SU-DHL-6 (cell line): ENCODE data around the gene XRCC2.

ENCODE experiments used
- H2AFZ ChIP-seq: fragments of 200-600 bp; sonication (generic); 2 replicates; pipeline ENCODE4 v1.6.1; 2014; ENCODE audit warnings: low read depth, mild to moderate bottlenecking, moderate library complexity, mixed read lengths, antibody characterized with exemption, low read length; ENCODE audit not compliant: severe bottlenecking
- H3F3A ChIP-seq: fragments of 200-600 bp; shearing (Covaris generic); 2 replicates; pipeline ENCODE4 v1.6.0; 2016; ENCODE audit warnings: antibody characterized with exemption, mild to moderate bottlenecking; ENCODE audit not compliant: insufficient read depth
- H3K27ac ChIP-seq: fragments of 200-600 bp; sonication (generic); 2 replicates; pipeline ENCODE4 v1.5.1; 2016; ENCODE audit warnings: low read depth, mild to moderate bottlenecking, low read length, moderate library complexity, mixed read lengths
- H3K27me3 ChIP-seq: fragments of 200-600 bp; sonication (generic), shearing (Covaris generic); 2 replicates; pipeline ENCODE4 v1.6.0; 2014; ENCODE audit warnings: mild to moderate bottlenecking, low read length
- H3K36me3 ChIP-seq: fragments of 200-600 bp; sonication (generic); 2 replicates; pipeline ENCODE4 v1.6.1; 2014; ENCODE audit warnings: mild to moderate bottlenecking, low read length, mixed read lengths
- H3K4me2 ChIP-seq: fragments of 300-600, 200-600 bp; shearing (Covaris generic), sonication (generic); 2 replicates; pipeline ENCODE4 v1.6.0; 2014; ENCODE audit warnings: low read length, low read depth, mild to moderate bottlenecking; ENCODE audit not compliant: poor library complexity, severe bottlenecking
- H3K4me3 ChIP-seq: fragments of 200-600 bp; sonication (generic); 2 replicates; pipeline ENCODE4 v1.5.1; 2014; ENCODE audit warnings: antibody characterized with exemption, low read length, mild to moderate bottlenecking, mixed read lengths; ENCODE audit not compliant: insufficient read depth, poor library complexity, severe bottlenecking
- H3K79me2 ChIP-seq: fragments of 200-600 bp; sonication (generic); 2 replicates; pipeline ENCODE4 v1.6.1; 2014; ENCODE audit warnings: mild to moderate bottlenecking, low read length, moderate library complexity; ENCODE audit not compliant: insufficient read depth
- H3K9ac ChIP-seq: fragments of 200-600 bp; sonication (generic); 2 replicates; pipeline ENCODE4 v1.7.0; 2014; ENCODE audit warnings: mild to moderate bottlenecking, low read length
- H3K9me2 ChIP-seq: fragments of 200-600 bp; sonication (generic); replicated peaks from 2 replicates; pipeline ENCODE4 v1.6.1; 2014; ENCODE audit warnings: low read length; ENCODE audit not compliant: insufficient read depth
- H3K9me3 ChIP-seq: fragments of 200-600 bp; sonication (generic); 2 replicates; pipeline ENCODE4 v1.6.1; 2014; ENCODE audit warnings: low read length, mixed read lengths; ENCODE audit not compliant: insufficient read depth
- H4K20me1 ChIP-seq: fragments of 200-600 bp; sonication (generic); 2 replicates; pipeline ENCODE4 v1.6.1; 2014; ENCODE audit warnings: low read depth, mild to moderate bottlenecking, antibody characterized with exemption, low read length, moderate library complexity, mixed read lengths
- EZH2phosphoT487 ChIP-seq: fragments of 200-600 bp; sonication (generic), shearing (Covaris generic); conservative IDR thresholded peaks from 2 replicates; pipeline ENCODE4 v1.6.1; 2018; ENCODE audit warnings: mild to moderate bottlenecking, antibody characterized with exemption, low read length, moderate library complexity, mixed read lengths
- TF ChIP-seq, protein P1 (sequence below): fragments of 200-600 bp; sonication (generic); IDR thresholded peaks from one replicate; pipeline ENCODE4 v1.5.1; 2017; ENCODE audit warnings: antibody characterized with exemption, mild to moderate bottlenecking, low read length, moderate library complexity; ENCODE audit not compliant: insufficient read depth, poor library complexity, severe bottlenecking

The XRCC2 gene

GRCh38 chr7:152637920-152638580 lies 37.9 kb downstream of the XRCC2 start:
- no peak overlapping the region for H3K4me3 ChIP-seq
- no peak overlapping the region for H3K4me2 ChIP-seq
- H4K20me1 ChIP-seq: no peaks in the 10 kb centered on the region
- H3F3A ChIP-seq: peaks cover 6% of the 10 kb centered on the region; the same call in 1 of the 2 replicates
- no peak overlapping the region for H3K9ac ChIP-seq
- H3K27me3 ChIP-seq: no peaks in the 10 kb centered on the region
- H3K9me3 ChIP-seq: no peaks in the 10 kb centered on the region
- H3K27ac ChIP-seq: no peak overlapping the region
- H3K36me3 ChIP-seq: no peaks in the 10 kb centered on the region
- no peaks in the 10 kb centered on the region for H3K79me2 ChIP-seq
- TF ChIP-seq, protein P1, sequence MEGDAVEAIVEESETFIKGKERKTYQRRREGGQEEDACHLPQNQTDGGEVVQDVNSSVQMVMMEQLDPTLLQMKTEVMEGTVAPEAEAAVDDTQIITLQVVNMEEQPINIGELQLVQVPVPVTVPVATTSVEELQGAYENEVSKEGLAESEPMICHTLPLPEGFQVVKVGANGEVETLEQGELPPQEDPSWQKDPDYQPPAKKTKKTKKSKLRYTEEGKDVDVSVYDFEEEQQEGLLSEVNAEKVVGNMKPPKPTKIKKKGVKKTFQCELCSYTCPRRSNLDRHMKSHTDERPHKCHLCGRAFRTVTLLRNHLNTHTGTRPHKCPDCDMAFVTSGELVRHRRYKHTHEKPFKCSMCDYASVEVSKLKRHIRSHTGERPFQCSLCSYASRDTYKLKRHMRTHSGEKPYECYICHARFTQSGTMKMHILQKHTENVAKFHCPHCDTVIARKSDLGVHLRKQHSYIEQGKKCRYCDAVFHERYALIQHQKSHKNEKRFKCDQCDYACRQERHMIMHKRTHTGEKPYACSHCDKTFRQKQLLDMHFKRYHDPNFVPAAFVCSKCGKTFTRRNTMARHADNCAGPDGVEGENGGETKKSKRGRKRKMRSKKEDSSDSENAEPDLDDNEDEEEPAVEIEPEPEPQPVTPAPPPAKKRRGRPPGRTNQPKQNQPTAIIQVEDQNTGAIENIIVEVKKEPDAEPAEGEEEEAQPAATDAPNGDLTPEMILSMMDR: no peak
- no peak for TF ChIP-seq EZH2phosphoT487
- H3K9me2 ChIP-seq: no peaks in the 10 kb centered on the region
- H2AFZ ChIP-seq: no peak overlapping the region

DNA sequence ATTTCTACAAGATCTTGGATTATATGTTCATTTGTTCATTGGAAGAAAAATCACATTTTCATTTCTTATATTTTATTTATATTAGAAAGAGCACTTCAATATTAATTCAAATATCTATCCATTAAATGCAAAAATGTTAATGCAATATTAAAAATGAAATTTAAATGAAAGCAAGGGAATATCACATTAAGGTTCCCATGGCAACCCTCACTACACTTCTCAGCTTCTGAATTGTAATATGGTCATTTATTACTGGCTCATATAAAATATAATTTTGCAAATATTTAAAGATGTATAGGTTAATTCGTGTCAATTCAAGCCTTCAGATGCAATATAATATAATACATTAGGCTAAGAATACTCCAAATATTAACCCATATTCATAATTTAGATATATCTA lies 38.8 kb downstream of the XRCC2 start:
- H3K9me3 ChIP-seq: no peaks in the 10 kb centered on the region
- H3K9me2 ChIP-seq: no peaks in the 10 kb centered on the region
- H4K20me1 ChIP-seq: no peaks in the 10 kb centered on the region
- H3K27me3 ChIP-seq: no peaks in the 10 kb centered on the region
- H3K4me2 ChIP-seq: no peak overlapping the region
- no peak overlapping the region for H2AFZ ChIP-seq
- H3K27ac ChIP-seq: no peak overlapping the region
- H3K4me3 ChIP-seq: no peak overlapping the region
- no peak overlapping the region for H3K9ac ChIP-seq
- no peaks in the 10 kb centered on the region for H3K36me3 ChIP-seq
- no peaks in the 10 kb centered on the region for H3K79me2 ChIP-seq
- H3F3A ChIP-seq: no peaks in the 10 kb centered on the region
- TF ChIP-seq, protein P1: no peak
- TF ChIP-seq EZH2phosphoT487: no peak

GRCh38 chr7:152636441-152636840 lies 39.5 kb downstream of the XRCC2 start:
- H2AFZ ChIP-seq: no peak overlapping the region
- H3K9me3 ChIP-seq: no peaks in the 10 kb centered on the region
- H3K4me3 ChIP-seq: no peak overlapping the region
- no peaks in the 10 kb centered on the region for H3K27me3 ChIP-seq
- H3K27ac ChIP-seq: no peak overlapping the region
- H3K4me2 ChIP-seq: no peak overlapping the region
- H3K9ac ChIP-seq: no peak overlapping the region
- TF ChIP-seq, protein P1: no peak
- TF ChIP-seq EZH2phosphoT487: no peak
- no peaks in the 10 kb centered on the region for H3F3A ChIP-seq
- H3K36me3 ChIP-seq: no peaks in the 10 kb centered on the region
- H4K20me1 ChIP-seq: no peaks in the 10 kb centered on the region
- no peaks in the 10 kb centered on the region for H3K9me2 ChIP-seq
- no peaks in the 10 kb centered on the region for H3K79me2 ChIP-seq

DNA sequence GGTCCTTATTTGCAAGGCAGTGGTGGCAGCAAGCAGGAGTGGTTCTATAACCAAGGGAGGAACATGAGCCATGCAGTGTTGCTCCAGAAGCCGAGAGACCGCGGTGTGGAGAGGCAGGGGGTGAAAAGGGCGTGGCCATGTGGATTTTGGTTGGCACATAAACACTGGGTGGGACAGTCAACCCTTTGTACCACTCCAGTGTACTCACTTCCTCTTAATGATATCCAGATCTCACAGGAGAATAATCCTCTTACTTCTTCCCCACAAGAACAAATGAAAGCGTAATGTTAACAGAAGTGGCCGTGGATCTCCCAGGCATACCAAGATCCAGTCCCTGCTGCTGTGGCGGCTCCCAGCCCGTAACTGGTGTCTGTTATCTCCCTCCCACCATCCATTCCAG lies 42.4 kb downstream of the XRCC2 start:
- no peaks in the 10 kb centered on the region for H4K20me1 ChIP-seq
- H3K36me3 ChIP-seq: no peaks in the 10 kb centered on the region
- no peak overlapping the region for H3K9ac ChIP-seq
- no peaks in the 10 kb centered on the region for H3K27me3 ChIP-seq
- H3K9me3 ChIP-seq: no peaks in the 10 kb centered on the region
- H3F3A ChIP-seq: no peaks in the 10 kb centered on the region
- TF ChIP-seq EZH2phosphoT487: no peak
- TF ChIP-seq, protein P1: no peak
- no peaks in the 10 kb centered on the region for H3K79me2 ChIP-seq
- H3K9me2 ChIP-seq: no peaks in the 10 kb centered on the region
- no peak overlapping the region for H3K4me3 ChIP-seq
- no peak overlapping the region for H3K27ac ChIP-seq
- H2AFZ ChIP-seq: no peak overlapping the region
- H3K4me2 ChIP-seq: no peak overlapping the region
